GM12878 (cell line): Measurements from ENCODE around the gene HSPB6. TPM values are rescaled to one million over a fixed set of nuclear protein-coding genes. Genes with fewer than 3 reads are reported as not detected.

Experiments used
- ATAC-seq: fragments of 200-7000 bp; cut with Tn5 transposase; 3 replicates; pipeline ENCODE4 v1.9.1; 2020; ENCODE audit warnings: mild to moderate bottlenecking, moderate library complexity
- BruUV-seq: library from RNA; stranded (reverse); fragments of 400-500 nt; replicated peaks from 2 replicates; lab custom pipeline; 2021; lab: Mats Ljungman, UMichigan
- CTCF ChIA-PET: fragments of 300-600 bp; sonication (Branson Sonifier 250); formaldehyde crosslinking; extraction: SDS; loops from one replicate; lab custom pipeline; 2021; ENCODE audit warnings: inconsistent platforms; lab: Yijun Ruan, JAX
- POLR2A ChIA-PET: fragments of 350-600 bp; formaldehyde crosslinking; extraction: SDS; loops from one replicate; lab custom pipeline; 2021; ENCODE audit warnings: inconsistent platforms; lab: Charles Lee
- RAD21 ChIA-PET: fragments of 300-600 bp; sonication (Branson Sonifier 250); formaldehyde crosslinking; loops from one replicate; lab custom pipeline; 2023; ENCODE audit warnings: antibody characterized with exemption; ENCODE audit not compliant: unreplicated experiment; lab: Charles Lee
- SMC1A ChIA-PET: fragments of 300-600 bp; sonication (Branson Sonifier 250); formaldehyde crosslinking; loops from one replicate; lab custom pipeline; 2023; ENCODE audit not compliant: unreplicated experiment, uncharacterized antibody; lab: Charles Lee
- DNase-seq: peaks from one replicate; pipeline ENCODE4 v3.0.0-alpha.2; 2011; ENCODE audit warnings: low read depth, low spot score
- FAIRE-seq: peaks from 3 replicates; lab custom pipeline; 2011; peaks lifted over from hg19 to GRCh38; lab: Jason Lieb, UNC
- H2AFZ ChIP-seq: 2 replicates; pipeline ENCODE4 v1.6.0; 2011; ENCODE audit warnings: low read depth, low read length, control low read depth; ENCODE audit not compliant: control insufficient read depth
- H3K27ac ChIP-seq: 2 replicates; pipeline ENCODE4 v1.5.1; 2011; ENCODE audit warnings: control low read depth; ENCODE audit not compliant: control insufficient read depth, insufficient read depth
- H3K27me3 ChIP-seq, 2 experiments: replicated peaks in 1 of 2; 2 replicates each; pipeline versions ENCODE4 v1.6.0 to v1.6.1; 2011; ENCODE audit warnings: low read length in 1 of 2; ENCODE audit not compliant: control insufficient read depth in 2 of 2, insufficient read depth in 2 of 2
- H3K36me3 ChIP-seq, 2 experiments: 2 replicates each; pipeline ENCODE4 v1.5.1; 2011; ENCODE audit warnings: low read length in 1 of 2; ENCODE audit not compliant: control insufficient read depth in 2 of 2, insufficient read depth in 2 of 2
- H3K4me1 ChIP-seq: 2 replicates; pipeline ENCODE4 v1.6.1; 2011; ENCODE audit warnings: mild to moderate bottlenecking, low read length, moderate library complexity, mixed read lengths; ENCODE audit not compliant: control insufficient read depth, insufficient read depth
- H3K4me2 ChIP-seq: 2 replicates; pipeline ENCODE4 v1.6.0; 2011; ENCODE audit warnings: control low read depth; ENCODE audit not compliant: control insufficient read depth, insufficient read depth
- H3K4me3 ChIP-seq: fragments of 200-600 bp; sonication (generic); 2 replicates; pipeline ENCODE4 v1.5.1; 2016
- H3K79me2 ChIP-seq: 2 replicates; pipeline ENCODE4 v1.6.0; 2011; ENCODE audit warnings: low read length; ENCODE audit not compliant: control insufficient read depth, insufficient read depth
- H3K9ac ChIP-seq: 2 replicates; pipeline ENCODE4 v1.8.0; 2011; ENCODE audit warnings: low read length, control low read depth, mixed read lengths; ENCODE audit not compliant: control insufficient read depth, insufficient read depth
- H3K9me3 ChIP-seq: replicated peaks from 3 replicates; pipeline ENCODE4 v1.5.1; 2011; ENCODE audit warnings: mild to moderate bottlenecking, low read length; ENCODE audit not compliant: control insufficient read depth, insufficient read depth
- H4K20me1 ChIP-seq: 2 replicates; pipeline ENCODE4 v1.6.0; 2011; ENCODE audit not compliant: control insufficient read depth, insufficient read depth
- BHLHE40 ChIP-seq, 2 experiments: fragments of 450-650 bp in 1 of 2; IDR thresholded peaks; 2 replicates each; pipeline ENCODE4 v1.6.1; 2011 to 2017; ENCODE audit warnings: low read depth in 2 of 2, borderline replicate concordance in 1 of 2, improper control_type of control experiment in 1 of 2, low read length in 1 of 2, mild to moderate bottlenecking in 1 of 2
- CEBPZ ChIP-seq: fragments of 150-350 bp; IDR thresholded peaks from 2 replicates; pipeline ENCODE4 v1.6.1; 2016; ENCODE audit warnings: low read depth, low read length
- E2F8 ChIP-seq: fragments of 450-650 bp; IDR thresholded peaks from 2 replicates; pipeline ENCODE4 v1.6.1; 2018; ENCODE audit warnings: mild to moderate bottlenecking, low read depth, moderate library complexity; ENCODE audit not compliant: partially characterized antibody
- GABPA ChIP-seq: IDR thresholded peaks from 2 replicates; pipeline ENCODE4 v1.6.1; 2014; ENCODE audit warnings: antibody characterized with exemption, low read depth, mild to moderate bottlenecking, inconsistent platforms
- NFIC ChIP-seq: IDR thresholded peaks from 2 replicates; pipeline ENCODE4 v1.6.1; 2012; ENCODE audit warnings: low read depth, mild to moderate bottlenecking, inconsistent platforms, low read length, moderate library complexity
- NFYB ChIP-seq: IDR thresholded peaks from 2 replicates; pipeline ENCODE4 v1.6.1; 2011; ENCODE audit warnings: low read depth, mild to moderate bottlenecking, low read length, improper control_type of control experiment, moderate library complexity; ENCODE audit not compliant: insufficient read depth
- NRF1 ChIP-seq: conservative IDR thresholded peaks from 2 replicates; pipeline ENCODE4 v1.6.1; 2011; ENCODE audit warnings: mild to moderate bottlenecking, low read depth, low read length, improper control_type of control experiment
- PKNOX1 ChIP-seq: fragments of 450-650 bp; IDR thresholded peaks from 2 replicates; pipeline ENCODE4 v1.6.1; 2016; ENCODE audit warnings: mild to moderate bottlenecking
- POLR2A ChIP-seq: IDR thresholded peaks from 2 replicates; pipeline ENCODE4 v1.6.1; 2011; ENCODE audit warnings: low read depth, mild to moderate bottlenecking, low read length
- RBBP5 ChIP-seq: fragments of 200-600 bp; sonication (generic); conservative IDR thresholded peaks from 2 replicates; pipeline ENCODE4 v1.6.1; 2016
- SREBF2 ChIP-seq: IDR thresholded peaks from 2 replicates; pipeline ENCODE4 v1.6.1; 2012; ENCODE audit warnings: mild to moderate bottlenecking, low read length
- USF2 ChIP-seq: IDR thresholded peaks from 2 replicates; pipeline ENCODE4 v1.6.1; 2011; ENCODE audit warnings: low read depth, low read length, improper control_type of control experiment, borderline replicate concordance
- YBX1 ChIP-seq: fragments of 450-650 bp; IDR thresholded peaks from 2 replicates; pipeline ENCODE4 v1.6.1; 2016; ENCODE audit warnings: antibody characterized with exemption
- ZNF207 ChIP-seq: fragments of 450-650 bp; IDR thresholded peaks from 2 replicates; pipeline ENCODE4 v1.6.1; 2014; ENCODE audit warnings: antibody characterized with exemption, mild to moderate bottlenecking, borderline replicate concordance
- ZSCAN29 ChIP-seq: fragments of 450-650 bp; IDR thresholded peaks from 2 replicates; pipeline ENCODE4 v1.6.1; 2017; ENCODE audit warnings: mild to moderate bottlenecking, moderate library complexity
- WGBS: methylation state at CpG from one replicate; pipeline ENCODE4 v1.1.6; 2016; ENCODE audit warnings: low lambda C conversion rate; ENCODE audit not compliant: insufficient replicate concordance, insufficient coverage; ENCODE audit errors: missing lambda C conversion rate; 5-methylcytosine and 5-hydroxymethylcytosine counted together
- in situ Hi-C: fragments of 300-500 bp; cut with MboI; formaldehyde crosslinking; loops from 9 replicates; pipeline ENCODE4 v1.14.3; 2018; ENCODE audit warnings: mixed read lengths
- intact Hi-C: fragments of 100-400 bp; cut with micrococcal nuclease; formaldehyde crosslinking; loops from one replicate; pipeline ENCODE4 v1.14.2; 2022; ENCODE audit not compliant: unreplicated experiment
- polyA plus RNA-seq, 11 experiments: library from polyadenylated mRNA; depleted of rRNA in 4 of 11; unstranded in 6 of 11; stranded (reverse) in 5 of 11; fragments of >200 nt; fragmentation: Nextera tagmentation in 4 of 11; fragmentation: Illumina TruSeq in 1 of 11; extraction: Ambion mirVana in 4 of 11; extraction: Trizol in 1 of 11; gene quantifications; 1 replicate in 1 of 11; 2 replicates in 10 of 11; pipeline versions ENCODE4 v1.2.1 to v1.2.3, GENCODE V29; 2011 to 2016; ENCODE audit warnings: inconsistent platforms in 2 of 11, missing spikeins in 2 of 11, low read depth in 1 of 11
- total RNA-seq, 4 experiments: library from RNA; depleted of rRNA in 3 of 4; stranded (reverse); fragments of >200 nt in 3 of 4; fragmentation: Illumina TruSeq in 1 of 4; extraction: Trizol in 1 of 4; gene quantifications; 2 replicates each; pipeline versions ENCODE4 v1.2.1 to v1.2.3, GENCODE V29; 2013 to 2021

Gene HSPB6
- total and polyA plus RNA-seq, 10 of the 15 experiments (the other 5 are each of a cell fraction or from before 2014, with no cell fraction given) = 0.09 to 1.6 (median 0.36) TPM; not detected in 4

- Histone ChIP-seq H4K20me1 (no peaks in the 10 kb centered on the region), H3K79me2 (no peaks in the 10 kb centered on the region), H3K36me3 (no peaks in the 10 kb centered on the region), H2AFZ (no peak overlapping the region), H3K27me3 (peaks cover 0 to 2% of the 10 kb centered on the region in 2 experiments; a peak in 1 of 4 replicates), H3K4me3 (no peak overlapping the region), H3K27ac (no peak overlapping the region), H3K9ac (no peak overlapping the region), H3K4me2 (no peak overlapping the region), H3K9me3 (no peaks in the 10 kb centered on the region), H3K4me1 (no peaks in the 10 kb centered on the region)
- no peak for FAIRE-seq
- intact Hi-C loops = no loop called here
- BruUV-seq = no TSS peak
- ChIA-PET POLR2A (no interaction called here), CTCF (no interaction called here), RAD21 (no interaction called here), SMC1A (no interaction called here)
- in situ Hi-C loops = no loop called here
- WGBS = 18% methylated on average over 7 of the region's 8 CpGs
- ATAC-seq = no peak
- DNase-seq = no peak
- TF ChIP-seq GABPA = no peak
- no peak for TF ChIP-seq SREBF2
- TF ChIP-seq NFIC = no peak
- TF ChIP-seq NRF1 = no peak
- no peak for TF ChIP-seq POLR2A
- no peak for TF ChIP-seq ZSCAN29
- TF ChIP-seq BHLHE40 (IDR thresholded peaks at IDR 0.05; ENCODE audit: borderline replicate concordance in 1 of 2, low read depth in 2 of 2, low read length in 1 of 2) = no peak
- no peak for TF ChIP-seq CEBPZ
- no peak for TF ChIP-seq RBBP5
- TF ChIP-seq YBX1 = no peak
- TF ChIP-seq NFYB = no peak
- no peak for TF ChIP-seq ZNF207
- no peak for TF ChIP-seq USF2
- TF ChIP-seq E2F8 = no peak
- TF ChIP-seq PKNOX1 = no peak
Measured at GRCh38 chr19:35792888-35793287, 36.1 kb upstream of the HSPB6 start.
